ENCODE measurements around the gene DHRS7C.

- TF ChIP-seq CTCF (IDR thresholded peaks at IDR 0.05) = no peak
- no peak for TF ChIP-seq POLR2A (IDR thresholded peaks at IDR 0.05)
These were observed 14.4 kb upstream of the DHRS7C start for GRCh38 chr17:9805769-9806168.
